HepG2 (cell line): Measurements from ENCODE around the gene ZNF648. TPM values are rescaled to one million over a fixed set of nuclear protein-coding genes. Genes with fewer than 3 reads are reported as not detected.

ENCODE experiments used
- ATAC-seq: fragments of 200-7000 bp; cut with Tn5 transposase; 3 replicates; pipeline ENCODE4 v1.9.1; 2020; ENCODE audit warnings: mild to moderate bottlenecking, moderate library complexity
- BruUV-seq: library from RNA; stranded (reverse); fragments of 400-500 nt; replicated peaks from 2 replicates; lab custom pipeline; 2021; lab: Mats Ljungman, UMichigan
- CTCF ChIA-PET: fragments of 300-600 bp; formaldehyde crosslinking; extraction: SDS; loops from one replicate; lab custom pipeline; 2021; ENCODE audit warnings: low total read pairs, inconsistent platforms, low intra/inter-chr PET ratio; lab: Yijun Ruan, JAX
- POLR2A ChIA-PET: fragments of 350-600 bp; sonication (Branson Sonifier 250); formaldehyde crosslinking; loops from one replicate; lab custom pipeline; 2020; ENCODE audit warnings: antibody characterized with exemption, inconsistent platforms; lab: Yijun Ruan, JAX
- DNase-seq: peaks from one replicate; pipeline ENCODE4 v3.0.0-alpha.2; 2015; ENCODE audit warnings: low spot score
- FAIRE-seq: peaks from 3 replicates; lab custom pipeline; 2011; peaks lifted over from hg19 to GRCh38; lab: Jason Lieb, UNC
- H2AFZ ChIP-seq: one replicate; pipeline ENCODE4 v1.6.1; 2011; ENCODE audit warnings: low read length, inconsistent platforms
- H3K27ac ChIP-seq: fragments of 300-600 bp; 3 replicates; pipeline ENCODE4 v1.8.0; 2011; ENCODE audit warnings: mixed run types, mild to moderate bottlenecking, mixed read lengths, low read length, inconsistent platforms; ENCODE audit not compliant: insufficient read depth; ENCODE audit errors: extremely low read length
- H3K27me3 ChIP-seq, 2 experiments: fragments of 200-600 bp in 1 of 2; 2 replicates in 1 of 2; 3 replicates in 1 of 2; pipeline versions ENCODE4 v1.6.0 to v1.8.0; 2011; ENCODE audit warnings: low read length in 2 of 2, mild to moderate bottlenecking in 2 of 2, moderate library complexity in 2 of 2, inconsistent platforms in 1 of 2; ENCODE audit not compliant: insufficient read depth in 2 of 2, control insufficient read depth in 1 of 2
- H3K36me3 ChIP-seq, 2 experiments: fragments of 200-600 bp in 1 of 2; replicated peaks in 1 of 2; 2 replicates in 1 of 2; 3 replicates in 1 of 2; pipeline versions ENCODE4 v1.5.1 to v1.8.0; 2011; ENCODE audit warnings: low read length in 2 of 2, inconsistent platforms in 1 of 2; ENCODE audit not compliant: insufficient read depth in 2 of 2, control insufficient read depth in 1 of 2
- H3K4me1 ChIP-seq: 2 replicates; pipeline ENCODE4 v1.5.1; 2012; ENCODE audit warnings: low read length, inconsistent platforms; ENCODE audit not compliant: insufficient read depth
- H3K4me2 ChIP-seq: 2 replicates; pipeline ENCODE4 v1.6.0; 2011; ENCODE audit warnings: low read depth, low read length, inconsistent platforms
- H3K4me3 ChIP-seq, 3 experiments: fragments of 200-600 bp in 1 of 3; sonication (generic), shearing (Covaris generic) in 1 of 3; replicated peaks in 1 of 3; 2 replicates each; pipeline ENCODE4 v1.5.1; 2011 to 2016; ENCODE audit warnings: low read length in 3 of 3, inconsistent platforms in 2 of 3, low read depth in 2 of 3, mild to moderate bottlenecking in 2 of 3, control low read depth in 1 of 3, mixed read lengths in 1 of 3; ENCODE audit not compliant: insufficient read depth in 1 of 3
- H3K79me2 ChIP-seq: one replicate; pipeline ENCODE4 v1.6.1; 2011; ENCODE audit warnings: low read length, inconsistent platforms; ENCODE audit not compliant: insufficient read depth
- H3K9ac ChIP-seq: 2 replicates; pipeline ENCODE4 v1.6.0; 2011; ENCODE audit warnings: mild to moderate bottlenecking, low read depth, low read length, inconsistent platforms; ENCODE audit not compliant: insufficient read depth
- H3K9me3 ChIP-seq: 2 replicates; pipeline ENCODE4 v1.5.1; 2012; ENCODE audit warnings: mild to moderate bottlenecking, low read length
- H4K20me1 ChIP-seq: 2 replicates; pipeline ENCODE4 v1.6.0; 2011; ENCODE audit warnings: inconsistent platforms, mild to moderate bottlenecking, low read length, moderate library complexity; ENCODE audit not compliant: insufficient read depth
- WGBS: methylation state at CpG from one replicate; pipeline ENCODE4 v1.1.6; 2017; ENCODE audit warnings: low lambda C conversion rate; 5-methylcytosine and 5-hydroxymethylcytosine counted together
- in situ Hi-C: cut with HindIII; loops from 2 replicates; pipeline ENCODE4 v1.10.0; 2017; ENCODE audit warnings: low pct_unique_long_range_greater_than_20kb; ENCODE audit not compliant: extremely low pct_ligation_motif_present
- intact Hi-C: fragments of 100-400 bp; cut with micrococcal nuclease; formaldehyde crosslinking; loops from one replicate; pipeline ENCODE4 v1.10.0; 2022; ENCODE audit not compliant: unreplicated experiment
- polyA plus RNA-seq, 8 experiments: library from polyadenylated mRNA; depleted of rRNA in 3 of 8; stranded (reverse) in 7 of 8; unstranded in 1 of 8; fragments of >200 nt; fragmentation: Illumina TruSeq in 4 of 8; extraction: Trizol in 4 of 8; gene quantifications; 2 replicates each; pipeline versions ENCODE4 v1.2.1 to v1.2.3, GENCODE V29; 2011 to 2016; ENCODE audit warnings: low read depth in 4 of 8, missing spikeins in 1 of 8, mixed read lengths in 1 of 8; ENCODE audit not compliant: insufficient read depth in 1 of 8
- total RNA-seq, 5 experiments: library from RNA; depleted of rRNA; stranded (reverse); fragments of >200 nt; fragmentation: Illumina TruSeq; extraction: Trizol; gene quantifications; 2 replicates each; pipeline ENCODE4 v1.2.3, GENCODE V29; 2016; ENCODE audit warnings: low read depth in 1 of 5
- TF ChIP-seq, protein P1 (sequence below): sonication (generic); formaldehyde crosslinking; IDR thresholded peaks from 2 replicates; pipeline ENCODE4 v1.5.0; 2020; ENCODE audit warnings: missing genetic modification reagents, mild to moderate bottlenecking, borderline replicate concordance
- TF ChIP-seq, protein P2 (sequence below): sonication (generic); formaldehyde crosslinking; IDR thresholded peaks from 2 replicates; pipeline ENCODE4 v1.9.0; 2021; ENCODE audit warnings: missing genetic modification reagents, mild to moderate bottlenecking, borderline replicate concordance

ZNF648 gene
- total and polyA plus RNA-seq, 2 of the 13 experiments (the other 11 are each of a cell fraction or from before 2014, with no cell fraction given) = 0.13 to 0.37 TPM

DNA sequence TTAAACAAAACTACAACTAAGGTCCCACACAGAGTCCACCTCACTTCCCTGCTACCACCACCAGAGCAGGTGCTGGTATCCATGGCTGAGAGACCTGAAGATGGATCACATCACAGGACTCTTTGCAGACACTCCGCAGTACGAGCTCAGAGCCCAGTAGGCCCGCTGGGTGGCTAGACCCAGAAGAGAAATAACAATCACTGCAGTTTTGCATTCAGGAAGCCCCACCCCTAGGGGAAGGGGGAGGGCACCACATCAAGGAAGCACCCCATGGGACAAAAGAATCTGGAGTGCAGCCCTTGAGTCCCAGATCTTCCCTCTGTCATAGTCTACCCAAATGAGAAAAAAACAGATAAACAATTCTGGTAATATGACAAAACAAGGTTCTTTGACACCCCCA lies 56.9 kb downstream of the ZNF648 start:
- Histone ChIP-seq H3K4me2 (no peak overlapping the region), H3K9me3 (no peaks in the 10 kb centered on the region), H3K36me3 (no peaks in the 10 kb centered on the region), H2AFZ (no peak overlapping the region), H3K79me2 (no peaks in the 10 kb centered on the region), H4K20me1 (no peaks in the 10 kb centered on the region), H3K4me3 (no peak overlapping the region), H3K9ac (no peak overlapping the region), H3K27me3 (no peaks in the 10 kb centered on the region), H3K4me1 (no peaks in the 10 kb centered on the region), H3K27ac (no peak overlapping the region)
- FAIRE-seq (no peak), ATAC-seq (no peak), DNase-seq (no peak)
- ChIA-PET POLR2A (no interaction called here), CTCF (no interaction called here)
- in situ Hi-C loops (no loop called here), intact Hi-C loops (no loop called here)
- no TSS peak for BruUV-seq
- TF ChIP-seq, protein P1, sequence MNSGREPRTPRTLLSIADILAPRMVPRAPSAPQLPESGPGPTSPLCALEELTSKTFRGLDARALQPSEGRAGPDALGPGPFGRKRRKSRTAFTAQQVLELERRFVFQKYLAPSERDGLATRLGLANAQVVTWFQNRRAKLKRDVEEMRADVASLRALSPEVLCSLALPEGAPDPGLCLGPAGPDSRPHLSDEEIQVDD = no peak
- TF ChIP-seq, protein P2, sequence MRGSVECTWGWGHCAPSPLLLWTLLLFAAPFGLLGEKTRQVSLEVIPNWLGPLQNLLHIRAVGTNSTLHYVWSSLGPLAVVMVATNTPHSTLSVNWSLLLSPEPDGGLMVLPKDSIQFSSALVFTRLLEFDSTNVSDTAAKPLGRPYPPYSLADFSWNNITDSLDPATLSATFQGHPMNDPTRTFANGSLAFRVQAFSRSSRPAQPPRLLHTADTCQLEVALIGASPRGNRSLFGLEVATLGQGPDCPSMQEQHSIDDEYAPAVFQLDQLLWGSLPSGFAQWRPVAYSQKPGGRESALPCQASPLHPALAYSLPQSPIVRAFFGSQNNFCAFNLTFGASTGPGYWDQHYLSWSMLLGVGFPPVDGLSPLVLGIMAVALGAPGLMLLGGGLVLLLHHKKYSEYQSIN (CRISPR knock-in tag) = no peak
- WGBS = 53% methylated on average over 3 of the region's 3 CpGs
